Activated CD4-positive, alpha-beta T cell treated with anti-CD3 and anti-CD28 coated beads for 4 hours (primary cell): Measurements from ENCODE around the gene RPTN.
A peak's percentile ranks its signal among the peaks of the same experiment; 100 is the strongest.

ENCODE experiments used
- DNase-seq, 2 donors: peaks; one replicate each; pipeline ENCODE4 v3.0.0-alpha.2; 2020

Gene RPTN, protein sequence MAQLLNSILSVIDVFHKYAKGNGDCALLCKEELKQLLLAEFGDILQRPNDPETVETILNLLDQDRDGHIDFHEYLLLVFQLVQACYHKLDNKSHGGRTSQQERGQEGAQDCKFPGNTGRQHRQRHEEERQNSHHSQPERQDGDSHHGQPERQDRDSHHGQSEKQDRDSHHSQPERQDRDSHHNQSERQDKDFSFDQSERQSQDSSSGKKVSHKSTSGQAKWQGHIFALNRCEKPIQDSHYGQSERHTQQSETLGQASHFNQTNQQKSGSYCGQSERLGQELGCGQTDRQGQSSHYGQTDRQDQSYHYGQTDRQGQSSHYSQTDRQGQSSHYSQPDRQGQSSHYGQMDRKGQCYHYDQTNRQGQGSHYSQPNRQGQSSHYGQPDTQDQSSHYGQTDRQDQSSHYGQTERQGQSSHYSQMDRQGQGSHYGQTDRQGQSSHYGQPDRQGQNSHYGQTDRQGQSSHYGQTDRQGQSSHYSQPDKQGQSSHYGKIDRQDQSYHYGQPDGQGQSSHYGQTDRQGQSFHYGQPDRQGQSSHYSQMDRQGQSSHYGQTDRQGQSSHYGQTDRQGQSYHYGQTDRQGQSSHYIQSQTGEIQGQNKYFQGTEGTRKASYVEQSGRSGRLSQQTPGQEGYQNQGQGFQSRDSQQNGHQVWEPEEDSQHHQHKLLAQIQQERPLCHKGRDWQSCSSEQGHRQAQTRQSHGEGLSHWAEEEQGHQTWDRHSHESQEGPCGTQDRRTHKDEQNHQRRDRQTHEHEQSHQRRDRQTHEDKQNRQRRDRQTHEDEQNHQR

GRCh38 chr1:152159144-152159543 is at the start of gene RPTN:
Gene RPTN, minus strand, starts transcription at chr1:152159228. Its CDS starts 1,339 bp downstream, at chr1:152157889.
- no peak for DNase-seq

GRCh38 chr1:152198982-152199381 is 40.0 kb upstream of the RPTN start:
- no peak for DNase-seq

GRCh38 chr1:152197361-152197941 is 38.4 kb upstream of the RPTN start:
- DNase-seq = no peak

DNA sequence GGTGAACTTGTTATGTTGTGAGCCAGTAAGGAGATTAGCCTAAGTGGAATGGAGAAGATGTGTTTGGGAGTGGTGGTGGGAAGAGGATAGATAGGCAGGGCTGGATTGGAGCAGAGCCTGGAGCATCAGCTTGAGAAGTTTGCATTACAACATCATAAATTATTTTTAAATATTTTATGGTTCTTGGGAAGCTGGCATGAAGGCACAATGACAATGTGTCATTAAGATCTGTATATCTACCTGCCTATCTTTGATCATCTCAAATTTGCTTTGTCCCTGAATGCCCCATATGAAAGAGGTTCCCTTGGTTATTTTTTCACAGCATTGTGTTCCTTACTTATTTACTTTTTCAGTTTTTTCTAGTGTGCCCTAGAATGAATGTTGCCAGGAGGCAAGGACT is 32.7 kb upstream of the RPTN start:
- DNase-seq = no peak

DNA sequence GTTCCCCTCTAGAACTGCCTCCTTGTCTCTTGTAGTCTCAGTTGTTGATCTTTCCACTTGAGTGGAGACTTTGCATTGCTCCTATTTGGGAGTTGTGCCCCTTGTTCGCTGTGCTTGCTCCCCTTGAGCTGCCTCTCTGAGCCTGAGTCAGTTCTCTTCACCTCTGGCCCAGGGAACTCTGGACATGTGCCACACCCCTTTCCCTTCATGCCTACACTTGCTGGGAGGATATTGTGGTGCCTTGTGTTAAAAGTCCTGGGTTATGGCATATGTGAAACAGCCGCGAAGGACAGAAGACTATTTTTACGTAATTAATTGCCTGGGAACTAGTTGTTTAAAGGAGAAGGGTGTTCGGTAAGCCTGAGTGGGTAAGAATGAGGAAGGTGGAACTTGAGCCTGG is 32.2 kb upstream of the RPTN start:
- no peak for DNase-seq

DNA sequence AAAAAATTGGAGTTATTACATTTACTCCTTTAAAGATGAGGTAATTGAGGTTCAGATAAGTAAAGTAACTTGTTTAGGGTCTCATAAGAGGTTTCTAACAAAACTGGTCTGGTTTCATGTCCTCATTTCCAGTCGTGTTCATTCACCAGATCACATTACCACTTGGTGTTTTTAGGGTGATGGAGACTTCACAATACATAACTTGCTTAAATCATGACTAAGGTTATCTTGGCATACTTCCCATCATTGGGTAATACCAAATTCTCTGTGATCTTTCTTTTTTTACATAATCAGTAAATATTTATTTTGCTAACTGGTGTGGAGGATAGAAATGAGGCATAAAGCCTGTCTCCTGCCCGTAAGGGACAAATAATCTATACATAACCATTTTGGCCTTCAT is 31.6 kb upstream of the RPTN start:
- no peak for DNase-seq

- DNase-seq = peak; percentile 67 to 69
Measured at GRCh38 chr1:152189657-152190442, 30.8 kb upstream of the RPTN start.

DNA sequence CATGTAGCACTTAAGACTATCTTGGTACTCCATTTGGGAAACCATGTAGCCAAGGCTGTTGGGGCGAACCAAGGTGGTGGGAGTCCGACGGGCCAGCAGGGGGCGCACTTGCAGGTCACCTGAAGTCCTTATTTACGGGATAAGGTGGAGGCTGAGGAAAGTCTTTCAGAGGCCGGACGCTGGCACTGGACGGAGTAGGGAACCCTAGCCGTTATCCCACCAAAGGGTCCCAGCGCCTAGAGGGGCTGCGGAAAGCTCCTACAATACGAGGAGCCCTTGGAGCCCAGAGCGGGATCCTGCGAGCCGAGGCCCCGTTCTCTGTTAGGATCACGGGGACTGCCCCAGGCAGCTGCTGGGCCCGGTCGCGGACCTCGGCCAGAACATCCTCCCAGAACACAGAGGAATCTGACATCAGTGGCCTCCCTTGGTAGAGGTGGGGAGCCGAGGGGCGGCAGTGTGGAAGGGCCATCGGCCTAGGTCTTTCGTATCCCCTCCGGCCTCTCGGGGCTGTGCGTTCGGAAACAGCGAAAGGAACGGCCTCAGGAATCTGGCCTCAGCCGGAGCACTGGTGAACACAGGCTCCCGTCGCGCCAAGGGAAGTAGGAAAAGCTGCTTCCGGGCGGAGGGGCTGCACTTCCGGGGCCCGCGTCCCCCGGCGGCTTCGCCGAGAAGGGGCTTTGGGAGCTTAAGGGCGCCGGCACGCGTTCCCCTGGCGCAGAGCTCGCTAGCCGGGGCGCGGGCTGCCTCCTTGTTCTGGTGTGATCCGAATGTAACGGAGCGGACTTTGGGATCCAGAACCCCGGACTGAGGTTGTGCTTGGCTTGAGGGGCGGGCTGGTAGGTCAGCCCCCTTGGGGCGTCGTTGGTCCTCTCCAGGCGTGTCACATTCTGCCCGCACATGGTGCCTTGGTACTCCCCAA is 29.9 kb upstream of the RPTN start:
- peak; percentile 78 to 79 for DNase-seq

- DNase-seq = no peak
Measured at GRCh38 chr1:152186556-152187285, 27.7 kb upstream of the RPTN start.

- peak; percentile 37 to 38 for DNase-seq
Measured at GRCh38 chr1:152185544-152186391, 26.7 kb upstream of the RPTN start.

DNA sequence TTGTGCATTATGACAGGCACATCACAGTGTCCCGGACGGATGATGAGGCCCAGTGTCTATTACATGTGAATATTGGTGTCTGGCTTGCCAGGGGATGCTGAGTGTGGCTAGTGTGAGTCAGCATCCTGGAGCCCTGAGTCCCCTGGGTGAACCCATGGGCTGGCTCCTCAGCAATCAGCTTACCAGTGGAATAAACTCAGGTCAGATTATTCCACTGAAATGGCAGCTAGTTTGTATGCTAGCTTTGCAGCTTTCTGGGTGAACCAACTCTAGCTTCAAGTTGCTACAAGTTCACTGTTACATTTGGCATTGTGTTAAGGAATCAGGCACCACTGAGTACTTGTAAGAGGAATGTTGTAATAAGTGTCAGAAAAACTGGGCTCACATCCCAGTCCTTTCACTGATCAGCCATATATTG is 23.9 kb upstream of the RPTN start:
- DNase-seq = peak in 1 of 2 donors; percentile 14

- DNase-seq = no peak
Measured at GRCh38 chr1:152182431-152182830, 23.4 kb upstream of the RPTN start.

DNA sequence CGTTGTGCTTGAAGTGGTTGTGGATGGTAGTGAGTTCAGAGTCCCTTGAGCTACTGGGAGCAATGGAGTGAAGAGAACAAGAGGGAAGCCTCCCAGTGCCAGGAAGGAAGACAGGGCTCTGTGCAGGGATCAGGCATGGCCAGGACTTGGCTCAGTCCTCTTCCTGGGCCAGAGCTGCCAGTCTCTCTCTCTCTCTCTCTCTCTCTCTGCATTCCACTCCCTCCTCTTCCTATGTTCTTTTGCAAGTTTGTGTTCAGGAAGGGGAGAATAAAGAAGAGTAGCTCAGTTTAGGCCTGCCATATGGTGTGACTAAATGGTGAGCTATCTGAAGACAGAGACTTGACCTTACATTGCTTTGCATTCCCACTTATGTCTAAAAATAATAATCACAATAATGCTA is 20.5 kb upstream of the RPTN start:
- no peak for DNase-seq

DNA sequence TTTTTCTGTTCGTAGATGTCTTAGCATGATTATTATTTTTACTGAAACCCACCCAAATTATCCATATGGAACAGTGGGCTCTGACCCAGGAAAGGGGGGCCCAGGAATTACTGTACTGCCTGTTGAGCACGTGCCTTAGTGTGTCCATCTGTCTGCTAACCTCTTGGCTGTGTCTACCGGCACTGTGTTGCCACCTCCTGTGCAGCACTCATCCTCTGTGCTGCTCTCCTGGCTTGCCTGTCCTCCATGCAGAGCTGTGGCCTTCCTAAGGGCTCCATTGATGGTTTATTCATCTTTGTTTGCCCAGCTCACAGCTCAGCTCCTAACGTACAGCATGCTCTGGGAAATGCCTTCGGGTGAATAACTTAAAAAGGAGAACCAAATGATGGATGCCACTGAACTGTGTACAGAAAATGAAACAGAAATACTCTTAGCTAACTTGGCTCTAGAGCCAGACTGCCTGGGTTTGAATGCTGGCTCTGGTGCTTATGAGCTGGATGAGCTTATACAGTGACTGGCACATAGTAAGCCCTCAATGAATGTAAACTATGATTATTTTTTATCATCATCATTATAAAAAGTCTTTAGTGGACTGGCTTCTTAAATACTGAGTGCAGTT is 11.4 kb upstream of the RPTN start:
- DNase-seq = no peak

- no peak for DNase-seq
Measured at GRCh38 chr1:152169366-152170025, 10.5 kb upstream of the RPTN start.

DNA sequence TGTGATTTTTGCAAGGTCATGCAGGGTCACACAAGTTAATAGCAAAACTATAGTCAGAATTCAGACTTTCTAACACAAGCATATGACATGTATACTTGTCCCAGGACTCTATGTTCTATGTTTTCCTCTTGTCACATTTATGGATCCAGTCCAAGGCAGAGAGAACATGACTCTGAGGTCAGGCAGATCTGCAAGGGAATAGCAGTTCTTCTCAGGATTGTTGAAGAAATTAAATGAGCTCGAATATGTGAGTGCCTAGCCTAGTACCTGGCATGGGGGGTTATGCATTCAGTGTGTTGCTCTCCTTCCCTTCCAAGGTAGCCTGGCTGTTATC is 9.5 kb upstream of the RPTN start:
- no peak for DNase-seq

- no peak for DNase-seq
Measured at GRCh38 chr1:152167835-152168534, 9.0 kb upstream of the RPTN start.

- no peak for DNase-seq
Measured at GRCh38 chr1:152166966-152167365, 7.9 kb upstream of the RPTN start.
